ENCODE results near the gene SYTL4.
A peak's percentile ranks its signal among the peaks of the same experiment; 100 is the strongest.

SYTL4 gene

GRCh38 chrX:100649550-100650356 is 82.2 kb downstream of the SYTL4 start:
- no peaks in the 10 kb centered on the region for H3K4me1 ChIP-seq
- H3K9ac ChIP-seq = no peak overlapping the region
- no peak overlapping the region for H3K4me2 ChIP-seq (ENCODE audit: low read length)
- no peaks in the 10 kb centered on the region for H3K36me3 ChIP-seq (ENCODE audit: control insufficient read depth, insufficient read depth, low read length)
- H3K9me3 ChIP-seq (ENCODE audit: control insufficient read depth, low read length) = no peaks in the 10 kb centered on the region
- no peak overlapping the region for H2AFZ ChIP-seq
- H3K4me3 ChIP-seq (ENCODE audit: low read depth, low read length) = no peak overlapping the region
- H3K27me3 ChIP-seq (ENCODE audit: control insufficient read depth, insufficient read depth, low read length) = no peaks in the 10 kb centered on the region
- TF ChIP-seq, protein P1, sequence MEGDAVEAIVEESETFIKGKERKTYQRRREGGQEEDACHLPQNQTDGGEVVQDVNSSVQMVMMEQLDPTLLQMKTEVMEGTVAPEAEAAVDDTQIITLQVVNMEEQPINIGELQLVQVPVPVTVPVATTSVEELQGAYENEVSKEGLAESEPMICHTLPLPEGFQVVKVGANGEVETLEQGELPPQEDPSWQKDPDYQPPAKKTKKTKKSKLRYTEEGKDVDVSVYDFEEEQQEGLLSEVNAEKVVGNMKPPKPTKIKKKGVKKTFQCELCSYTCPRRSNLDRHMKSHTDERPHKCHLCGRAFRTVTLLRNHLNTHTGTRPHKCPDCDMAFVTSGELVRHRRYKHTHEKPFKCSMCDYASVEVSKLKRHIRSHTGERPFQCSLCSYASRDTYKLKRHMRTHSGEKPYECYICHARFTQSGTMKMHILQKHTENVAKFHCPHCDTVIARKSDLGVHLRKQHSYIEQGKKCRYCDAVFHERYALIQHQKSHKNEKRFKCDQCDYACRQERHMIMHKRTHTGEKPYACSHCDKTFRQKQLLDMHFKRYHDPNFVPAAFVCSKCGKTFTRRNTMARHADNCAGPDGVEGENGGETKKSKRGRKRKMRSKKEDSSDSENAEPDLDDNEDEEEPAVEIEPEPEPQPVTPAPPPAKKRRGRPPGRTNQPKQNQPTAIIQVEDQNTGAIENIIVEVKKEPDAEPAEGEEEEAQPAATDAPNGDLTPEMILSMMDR (IDR thresholded peaks at IDR 0.05) = no peak
- H3K27ac ChIP-seq = peak overlapping the region; percentile 44
- no peaks in the 10 kb centered on the region for H3K79me2 ChIP-seq

DNA sequence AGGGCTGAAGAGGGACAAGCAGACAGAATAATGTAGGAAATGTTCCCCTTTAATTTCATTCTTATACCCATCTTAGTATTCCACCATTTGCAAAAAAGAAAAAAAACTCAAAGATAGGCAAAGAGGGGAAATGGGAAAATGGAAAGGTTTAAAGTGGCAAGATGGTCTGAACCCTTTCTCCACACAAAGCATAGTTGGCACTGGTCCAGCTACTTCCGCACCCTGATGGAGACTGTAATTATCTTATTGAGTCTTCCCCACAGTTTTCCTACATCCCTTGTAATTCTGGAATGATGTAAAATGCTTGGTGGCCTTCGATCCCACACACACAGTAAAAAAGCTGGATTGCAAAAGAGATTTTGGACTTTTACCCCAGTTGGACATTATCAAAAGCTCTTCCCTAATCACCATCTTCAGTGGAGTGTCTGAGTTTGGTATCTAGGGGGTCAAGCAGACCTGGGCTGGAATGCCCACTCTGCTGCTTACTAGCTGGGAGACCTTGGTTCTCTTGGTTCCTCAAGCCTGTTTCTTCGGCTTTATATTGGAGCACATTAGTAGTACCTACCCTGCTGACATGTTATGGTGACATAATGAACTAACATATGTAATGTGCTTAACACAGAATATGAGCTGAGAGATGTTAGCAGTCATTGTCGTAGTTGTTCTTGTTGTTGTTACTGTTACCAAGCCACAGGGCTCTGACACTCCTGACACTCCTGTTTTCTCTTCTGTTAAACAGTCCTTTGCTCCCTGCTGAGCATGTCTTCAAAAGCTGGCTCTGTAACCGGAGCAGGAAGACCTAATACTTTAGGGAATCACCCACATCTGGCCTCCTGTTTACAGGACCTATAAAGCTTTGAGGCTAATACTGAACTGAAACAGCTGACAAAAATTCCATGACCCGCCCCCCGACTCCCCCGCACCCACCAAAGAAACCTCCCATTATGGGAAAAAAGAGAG is 83.2 kb downstream of the SYTL4 start:
- Histone ChIP-seq H3K4me1 (no peaks in the 10 kb centered on the region), H3K27me3 (ENCODE audit: control insufficient read depth, insufficient read depth, low read length) (no peaks in the 10 kb centered on the region), H2AFZ (no peak overlapping the region), H3K9me3 (ENCODE audit: control insufficient read depth, low read length) (no peaks in the 10 kb centered on the region), H3K4me2 (ENCODE audit: low read length) (no peak overlapping the region), H3K27ac (no peak overlapping the region), H3K4me3 (ENCODE audit: low read depth, low read length) (no peak overlapping the region), H3K79me2 (no peaks in the 10 kb centered on the region), H3K9ac (no peak overlapping the region), H3K36me3 (ENCODE audit: control insufficient read depth, insufficient read depth, low read length) (no peaks in the 10 kb centered on the region)
- TF ChIP-seq, protein P1 (IDR thresholded peaks at IDR 0.05) = no peak

- Histone ChIP-seq H3K4me1 (no peaks in the 10 kb centered on the region), H3K4me2 (ENCODE audit: low read length) (no peak overlapping the region), H3K27ac (no peak overlapping the region), H3K36me3 (ENCODE audit: control insufficient read depth, insufficient read depth, low read length) (no peaks in the 10 kb centered on the region), H3K79me2 (no peaks in the 10 kb centered on the region), H2AFZ (no peak overlapping the region), H3K9ac (no peak overlapping the region), H3K9me3 (ENCODE audit: control insufficient read depth, low read length) (no peaks in the 10 kb centered on the region), H3K27me3 (ENCODE audit: control insufficient read depth, insufficient read depth, low read length) (no peaks in the 10 kb centered on the region), H3K4me3 (ENCODE audit: low read depth, low read length) (no peak overlapping the region)
- TF ChIP-seq, protein P1 (IDR thresholded peaks at IDR 0.05) = no peak
These were observed 84.2 kb downstream of the SYTL4 start for GRCh38 chrX:100647739-100648138.

- Histone ChIP-seq H3K4me1 (no peaks in the 10 kb centered on the region), H3K27me3 (ENCODE audit: control insufficient read depth, insufficient read depth, low read length) (no peaks in the 10 kb centered on the region), H3K4me2 (ENCODE audit: low read length) (no peak overlapping the region), H3K36me3 (ENCODE audit: control insufficient read depth, insufficient read depth, low read length) (no peaks in the 10 kb centered on the region), H3K4me3 (ENCODE audit: low read depth, low read length) (no peak overlapping the region), H3K79me2 (no peaks in the 10 kb centered on the region), H3K9me3 (ENCODE audit: control insufficient read depth, low read length) (no peaks in the 10 kb centered on the region), H3K27ac (no peak overlapping the region), H3K9ac (no peak overlapping the region), H2AFZ (no peak overlapping the region)
- TF ChIP-seq, protein P1 (IDR thresholded peaks at IDR 0.05) = no peak
These were observed 84.8 kb downstream of the SYTL4 start for GRCh38 chrX:100647095-100647494.
